ENCODE measurements around the gene CAB39. TPM values are rescaled to one million over a fixed set of nuclear protein-coding genes. Genes with fewer than 3 reads are reported as not detected.

CAB39 gene
- total RNA-seq, 1 donor from 2014 or later, result 59.0 TPM

- no peak overlapping the region for H2AFZ ChIP-seq (replicated peaks)
- peaks cover 13% of the 10 kb centered on the region for H3K4me1 Mint-ChIP-seq
- H3K4me3 ChIP-seq, result no peak overlapping the region
- H3K4me1 ChIP-seq, result no peaks in the 10 kb centered on the region
- no peak for DNase-seq (ENCODE audit: low spot score)
- no peak overlapping the region for H3K27ac ChIP-seq
- no peaks in the 10 kb centered on the region for H3F3A ChIP-seq (ENCODE audit: low read depth)
- no peak overlapping the region for H3K27ac Mint-ChIP-seq
- H3K9ac ChIP-seq, result no peak overlapping the region
- H3K9me3 Mint-ChIP-seq, result no peaks in the 10 kb centered on the region
- peaks cover 9% of the 10 kb centered on the region for H3K27me3 Mint-ChIP-seq (ENCODE audit: insufficient read depth, low read depth)
- H3K4me2 ChIP-seq, result no peak overlapping the region
- TF ChIP-seq EZH2phosphoT487 (IDR thresholded peaks at IDR 0.05), result no peak
- no peak for TF ChIP-seq EZH2 (IDR thresholded peaks at IDR 0.05)
- TF ChIP-seq, protein P1, sequence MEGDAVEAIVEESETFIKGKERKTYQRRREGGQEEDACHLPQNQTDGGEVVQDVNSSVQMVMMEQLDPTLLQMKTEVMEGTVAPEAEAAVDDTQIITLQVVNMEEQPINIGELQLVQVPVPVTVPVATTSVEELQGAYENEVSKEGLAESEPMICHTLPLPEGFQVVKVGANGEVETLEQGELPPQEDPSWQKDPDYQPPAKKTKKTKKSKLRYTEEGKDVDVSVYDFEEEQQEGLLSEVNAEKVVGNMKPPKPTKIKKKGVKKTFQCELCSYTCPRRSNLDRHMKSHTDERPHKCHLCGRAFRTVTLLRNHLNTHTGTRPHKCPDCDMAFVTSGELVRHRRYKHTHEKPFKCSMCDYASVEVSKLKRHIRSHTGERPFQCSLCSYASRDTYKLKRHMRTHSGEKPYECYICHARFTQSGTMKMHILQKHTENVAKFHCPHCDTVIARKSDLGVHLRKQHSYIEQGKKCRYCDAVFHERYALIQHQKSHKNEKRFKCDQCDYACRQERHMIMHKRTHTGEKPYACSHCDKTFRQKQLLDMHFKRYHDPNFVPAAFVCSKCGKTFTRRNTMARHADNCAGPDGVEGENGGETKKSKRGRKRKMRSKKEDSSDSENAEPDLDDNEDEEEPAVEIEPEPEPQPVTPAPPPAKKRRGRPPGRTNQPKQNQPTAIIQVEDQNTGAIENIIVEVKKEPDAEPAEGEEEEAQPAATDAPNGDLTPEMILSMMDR (IDR thresholded peaks at IDR 0.05), result no peak
- H3K4me3 Mint-ChIP-seq, result no peak overlapping the region
- H4K20me1 ChIP-seq (ENCODE audit: low read depth), result no peaks in the 10 kb centered on the region
- no peaks in the 10 kb centered on the region for H3K9me3 ChIP-seq (ENCODE audit: low read depth)
- H3K36me3 Mint-ChIP-seq, result no peaks in the 10 kb centered on the region
- H3K79me2 ChIP-seq (ENCODE audit: low read depth), result no peaks in the 10 kb centered on the region
- H3K27me3 ChIP-seq, result no peaks in the 10 kb centered on the region
- no peaks in the 10 kb centered on the region for H3K36me3 ChIP-seq
Observed at GRCh38 chr2:230825354-230825753, 112.7 kb downstream of the CAB39 start.

GRCh38 chr2:230827774-230828271 is 115.2 kb downstream of the CAB39 start:
- H3F3A ChIP-seq (ENCODE audit: low read depth), result no peaks in the 10 kb centered on the region
- H3K9me3 ChIP-seq (ENCODE audit: low read depth), result no peaks in the 10 kb centered on the region
- peaks cover 5% of the 10 kb centered on the region for H3K4me1 Mint-ChIP-seq
- H4K20me1 ChIP-seq (ENCODE audit: low read depth), result no peaks in the 10 kb centered on the region
- peaks cover 12% of the 10 kb centered on the region for H3K27me3 Mint-ChIP-seq (ENCODE audit: insufficient read depth, low read depth)
- no peak overlapping the region for H3K4me2 ChIP-seq
- H3K27ac Mint-ChIP-seq, result no peak overlapping the region
- no peaks in the 10 kb centered on the region for H3K4me1 ChIP-seq
- no peak overlapping the region for H3K9ac ChIP-seq
- no peak overlapping the region for H2AFZ ChIP-seq (replicated peaks)
- no peak overlapping the region for H3K4me3 ChIP-seq
- H3K27me3 ChIP-seq, result no peaks in the 10 kb centered on the region
- no peak overlapping the region for H3K4me3 Mint-ChIP-seq
- no peaks in the 10 kb centered on the region for H3K36me3 Mint-ChIP-seq
- H3K36me3 ChIP-seq, result no peaks in the 10 kb centered on the region
- no peak for DNase-seq (ENCODE audit: low spot score)
- no peaks in the 10 kb centered on the region for H3K9me3 Mint-ChIP-seq
- TF ChIP-seq, protein P1 (IDR thresholded peaks at IDR 0.05), result no peak
- TF ChIP-seq EZH2 (IDR thresholded peaks at IDR 0.05) (no peak), EZH2phosphoT487 (IDR thresholded peaks at IDR 0.05) (no peak)
- H3K79me2 ChIP-seq (ENCODE audit: low read depth), result no peaks in the 10 kb centered on the region
- no peak overlapping the region for H3K27ac ChIP-seq

- Histone ChIP-seq H2AFZ (replicated peaks) (no peak overlapping the region), H3K9me3 (ENCODE audit: low read depth) (no peaks in the 10 kb centered on the region), H3K27ac (no peak overlapping the region), H3K36me3 (no peaks in the 10 kb centered on the region), H3K4me2 (no peak overlapping the region), H3K4me1 (no peaks in the 10 kb centered on the region), H3K79me2 (ENCODE audit: low read depth) (no peaks in the 10 kb centered on the region), H3K9ac (no peak overlapping the region), H3F3A (ENCODE audit: low read depth) (no peaks in the 10 kb centered on the region), H3K27me3 (no peaks in the 10 kb centered on the region), H4K20me1 (ENCODE audit: low read depth) (no peaks in the 10 kb centered on the region), H3K4me3 (no peak overlapping the region)
- no peak for DNase-seq (ENCODE audit: low spot score)
- H3K36me3 Mint-ChIP-seq, result no peaks in the 10 kb centered on the region
- no peaks in the 10 kb centered on the region for H3K9me3 Mint-ChIP-seq
- TF ChIP-seq EZH2 (IDR thresholded peaks at IDR 0.05), result no peak
- no peak for TF ChIP-seq EZH2phosphoT487 (IDR thresholded peaks at IDR 0.05)
- TF ChIP-seq, protein P1 (IDR thresholded peaks at IDR 0.05), result no peak
- H3K4me1 Mint-ChIP-seq, result peaks cover 5% of the 10 kb centered on the region
- peaks cover 12% of the 10 kb centered on the region for H3K27me3 Mint-ChIP-seq (ENCODE audit: insufficient read depth, low read depth)
- no peak overlapping the region for H3K27ac Mint-ChIP-seq
- H3K4me3 Mint-ChIP-seq, result no peak overlapping the region
Observed at GRCh38 chr2:230828272-230828961, 115.8 kb downstream of the CAB39 start.

All from neural progenitor cell (in vitro differentiated cells).